NCI-H2107 (cell line): Measurements from ENCODE around the gene BDP1.
"Not testable (repeated sequence)": the region's sequence is repeated elsewhere in the genome, so short reads cannot be mapped to it uniquely, and the experiment has no call there.

Experiments used
- DNase-seq: peaks from one replicate; lab custom pipeline; 2025; lab: John Stamatoyannopoulos, UW

The BDP1 gene

GRCh38 chr5:71471193-71471592 is 15.7 kb downstream of the BDP1 start:
- no peak for DNase-seq

GRCh38 chr5:71475788-71476384 is 20.4 kb downstream of the BDP1 start:
- no peak for DNase-seq

DNA sequence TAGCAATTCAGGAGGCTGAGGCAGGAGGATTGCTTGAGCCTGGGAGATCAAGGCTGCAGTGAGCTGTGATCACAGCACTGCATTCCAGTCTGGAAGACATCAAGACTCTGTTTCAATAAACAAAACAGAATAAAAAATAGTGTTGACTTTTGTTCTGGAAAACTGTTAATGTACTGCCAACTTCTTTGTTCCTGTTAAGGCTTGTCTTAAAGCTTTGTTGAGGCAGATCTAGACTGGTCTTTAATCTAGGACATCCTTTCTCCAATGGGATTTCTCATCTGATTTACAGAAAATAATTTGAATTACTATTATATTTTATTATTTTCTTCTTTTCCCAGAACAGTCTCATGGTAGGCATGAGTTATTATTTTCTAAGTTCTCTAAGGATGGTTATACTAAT is 26.0 kb downstream of the BDP1 start:
- no peak for DNase-seq

GRCh38 chr5:71482132-71482531 is 26.7 kb downstream of the BDP1 start:
- no peak for DNase-seq

DNA sequence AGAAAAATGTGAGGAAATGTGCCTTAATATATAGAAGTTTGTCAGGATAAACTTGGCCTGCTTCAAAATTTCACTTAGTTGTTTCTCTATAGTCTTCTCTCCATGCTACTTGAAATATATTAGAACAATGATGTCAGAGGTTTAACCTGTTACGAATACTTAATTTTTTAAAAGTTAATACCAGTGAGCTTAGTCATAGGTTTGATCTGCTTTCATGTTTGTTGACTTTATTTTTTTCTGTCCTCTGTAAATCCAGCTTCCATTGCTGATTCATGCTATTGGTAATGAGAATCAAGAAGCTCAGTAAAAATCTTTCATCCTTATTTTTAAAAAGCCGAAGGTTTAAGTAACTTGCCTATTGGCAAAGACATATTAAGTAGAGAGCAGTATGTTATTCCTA is 27.9 kb downstream of the BDP1 start:
- no peak for DNase-seq

DNA sequence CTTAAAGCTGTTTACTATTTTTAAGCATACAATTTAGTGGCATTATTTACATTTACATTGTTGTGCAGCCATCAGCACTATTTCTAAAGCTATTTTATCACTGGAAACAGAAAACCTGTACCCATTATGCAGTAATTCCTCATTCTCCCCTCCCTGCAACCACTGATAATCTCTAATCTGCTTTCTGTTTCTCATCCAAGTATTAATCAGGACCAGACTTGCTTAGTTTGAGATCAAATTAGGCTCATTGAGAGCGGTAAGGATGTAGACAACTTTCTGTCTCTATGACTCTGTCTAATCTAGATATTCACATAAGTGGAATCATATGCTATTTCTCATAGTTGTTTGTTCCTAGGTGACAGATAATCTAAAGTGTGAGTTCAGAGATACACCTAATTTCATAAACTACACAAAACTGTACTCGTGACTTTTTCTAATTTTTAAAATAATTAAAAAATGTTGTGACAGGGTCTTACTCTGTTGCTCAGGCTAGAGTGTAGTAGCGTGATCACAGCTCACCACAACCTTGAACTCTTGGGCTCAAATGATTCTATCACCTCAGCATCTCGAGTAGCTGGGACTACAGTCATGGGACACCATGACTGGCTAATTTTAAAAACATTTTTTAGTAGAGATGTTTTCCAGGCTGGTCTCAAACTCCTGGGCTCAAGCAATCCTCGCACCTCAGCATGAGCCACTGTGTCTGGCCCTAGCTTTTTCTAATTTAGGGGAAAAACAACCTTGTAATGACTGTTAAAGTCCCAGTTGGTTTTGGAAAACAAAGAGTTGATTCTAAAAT is 37.6 kb downstream of the BDP1 start:
- DNase-seq = no peak

DNA sequence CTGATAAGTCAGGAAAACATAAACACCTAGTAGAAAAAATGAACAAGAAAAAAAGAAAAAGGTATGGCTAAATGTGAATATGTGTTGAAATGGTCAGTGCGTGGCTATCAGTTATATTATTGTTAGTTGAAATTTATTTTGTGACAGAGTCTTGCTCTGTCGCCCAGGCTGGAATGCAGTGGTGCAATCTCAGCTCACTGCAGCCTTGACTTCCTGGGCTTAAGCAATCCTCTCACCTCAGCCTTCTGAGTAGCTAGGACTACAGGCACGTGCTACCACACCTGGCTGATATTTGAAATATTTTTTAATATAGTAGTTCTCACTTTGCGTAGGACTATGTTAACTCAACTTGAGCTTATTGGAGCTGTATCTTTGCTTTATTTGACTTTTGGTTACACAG is 38.8 kb downstream of the BDP1 start:
- not testable (repeated sequence) for DNase-seq

GRCh38 chr5:71498756-71499155 is 43.3 kb downstream of the BDP1 start:
- DNase-seq = not testable (repeated sequence)

GRCh38 chr5:71503536-71503935 is 48.1 kb downstream of the BDP1 start:
- no peak for DNase-seq

DNA sequence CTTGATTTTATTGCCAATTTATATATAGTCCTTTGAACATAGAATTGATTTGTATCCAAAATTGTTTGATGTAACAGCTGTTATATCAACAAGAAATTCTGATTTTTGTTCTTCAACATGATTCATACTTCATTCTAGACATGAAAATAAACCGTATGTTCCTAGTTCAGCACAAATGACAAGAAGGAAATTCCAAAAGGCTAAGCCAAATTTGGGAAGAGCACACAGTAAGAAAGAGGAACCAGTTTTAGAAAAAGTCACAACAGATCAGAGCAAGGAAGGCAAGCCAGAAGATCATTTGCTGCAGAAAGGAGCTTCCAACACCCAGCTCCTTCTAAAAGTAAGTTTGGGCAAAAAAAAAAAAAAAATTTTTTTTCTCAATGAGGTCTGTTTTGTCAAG is 66.7 kb downstream of the BDP1 start:
- no peak for DNase-seq

DNA sequence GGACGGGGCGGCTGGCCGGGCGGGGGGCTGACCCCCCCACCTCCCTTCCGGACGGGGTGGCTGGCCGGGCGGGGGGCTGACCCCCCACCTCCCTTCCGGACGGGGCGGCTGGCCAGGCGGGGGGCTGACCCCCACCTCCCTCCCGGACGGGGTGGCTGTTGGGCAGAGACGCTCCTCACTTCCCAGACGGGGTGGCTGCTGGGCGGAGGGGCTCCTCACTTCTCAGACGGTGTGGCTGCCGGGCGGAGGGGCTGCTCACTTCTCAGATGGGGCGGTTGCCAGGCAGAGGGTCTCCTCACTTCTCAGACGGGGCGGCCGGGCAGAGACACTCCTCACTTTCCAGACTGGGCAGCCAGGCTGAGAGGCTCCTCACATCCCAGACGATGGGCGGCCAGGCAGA is 70.2 kb downstream of the BDP1 start:
- DNase-seq = not testable (repeated sequence)

GRCh38 chr5:71528206-71528605 is 72.8 kb downstream of the BDP1 start:
- DNase-seq = no peak

- DNase-seq = no peak
Measured at GRCh38 chr5:71529682-71530081, 74.2 kb downstream of the BDP1 start.

GRCh38 chr5:71533142-71533541 is 77.7 kb downstream of the BDP1 start:
- DNase-seq = no peak

DNA sequence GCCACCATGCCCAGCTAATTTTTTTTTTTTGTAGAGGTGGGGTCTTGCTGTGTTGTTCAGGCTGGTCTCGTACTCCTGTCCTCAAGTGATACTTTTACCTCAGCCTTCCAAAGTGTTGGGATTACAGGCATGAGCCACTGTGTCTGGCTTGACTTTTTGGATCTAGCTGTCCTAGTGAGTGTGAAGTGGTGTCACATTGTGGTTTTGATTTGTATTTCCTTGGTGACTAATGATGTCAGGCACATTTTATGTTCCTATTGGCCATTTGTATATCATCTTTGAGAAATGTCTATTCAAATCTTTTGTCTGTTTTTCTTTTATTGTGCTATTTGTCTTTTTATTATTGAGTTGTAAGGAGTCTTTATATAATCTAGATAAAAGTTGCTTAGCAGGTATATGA is 78.2 kb downstream of the BDP1 start:
- DNase-seq = no peak

DNA sequence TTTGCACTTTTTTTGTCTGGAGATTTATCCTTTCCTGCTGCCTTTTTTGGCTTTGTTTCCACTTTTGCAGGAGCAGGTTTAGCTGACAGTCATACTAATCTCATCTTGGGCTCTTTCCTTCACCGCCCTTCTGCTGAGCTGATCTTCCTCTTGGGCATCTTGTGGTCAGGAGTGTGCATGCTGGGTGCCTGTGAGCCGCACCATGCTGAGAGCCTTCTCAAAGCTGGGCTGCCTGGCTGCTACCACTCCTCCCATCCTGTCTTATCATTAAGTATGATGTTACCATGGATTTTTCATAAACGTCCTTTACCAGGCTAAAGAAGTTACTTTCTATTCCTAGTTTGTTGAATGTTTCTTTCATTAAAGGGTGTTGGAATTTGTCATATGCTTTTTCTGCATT is 82.2 kb downstream of the BDP1 start:
- DNase-seq = no peak

DNA sequence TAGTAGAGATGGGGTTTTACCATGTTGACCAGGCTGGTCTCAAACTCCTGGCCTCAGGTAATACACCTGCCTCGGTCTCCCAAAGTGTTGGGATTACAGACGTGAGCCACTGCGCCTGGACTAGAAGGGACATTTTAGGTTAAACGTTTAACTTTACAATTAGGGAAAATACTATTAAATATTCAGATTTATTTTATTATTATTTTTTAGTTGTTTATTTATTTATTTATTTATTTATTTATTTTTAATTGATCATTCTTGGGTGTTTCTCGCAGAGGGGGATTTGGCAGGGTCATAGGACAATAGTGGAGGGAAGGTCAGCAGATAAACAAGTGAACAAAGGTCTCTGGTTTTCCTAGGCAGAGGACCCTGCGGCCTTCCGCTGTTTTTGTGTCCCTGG is 95.4 kb downstream of the BDP1 start:
- not testable (repeated sequence) for DNase-seq

DNA sequence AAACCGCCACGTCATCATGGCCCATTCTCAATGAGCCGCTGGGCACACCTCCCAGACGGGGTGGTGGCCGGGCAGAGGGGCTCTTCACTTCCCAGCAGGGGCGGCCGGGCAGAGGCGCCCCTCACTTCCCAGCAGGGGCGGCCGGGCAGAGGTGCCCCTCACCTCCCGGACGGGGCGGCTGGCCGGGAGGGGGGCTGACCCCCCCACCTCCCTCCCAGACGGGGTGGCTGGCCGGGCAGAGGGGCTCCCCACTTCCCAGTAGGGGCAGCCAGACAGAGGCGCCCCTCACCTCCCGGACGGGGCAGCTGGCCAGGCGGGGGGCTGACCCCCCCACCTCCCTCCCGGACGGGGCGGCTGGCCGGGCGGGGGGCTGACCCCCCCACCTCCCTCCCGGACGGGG is 96.1 kb downstream of the BDP1 start:
- not testable (repeated sequence) for DNase-seq

DNA sequence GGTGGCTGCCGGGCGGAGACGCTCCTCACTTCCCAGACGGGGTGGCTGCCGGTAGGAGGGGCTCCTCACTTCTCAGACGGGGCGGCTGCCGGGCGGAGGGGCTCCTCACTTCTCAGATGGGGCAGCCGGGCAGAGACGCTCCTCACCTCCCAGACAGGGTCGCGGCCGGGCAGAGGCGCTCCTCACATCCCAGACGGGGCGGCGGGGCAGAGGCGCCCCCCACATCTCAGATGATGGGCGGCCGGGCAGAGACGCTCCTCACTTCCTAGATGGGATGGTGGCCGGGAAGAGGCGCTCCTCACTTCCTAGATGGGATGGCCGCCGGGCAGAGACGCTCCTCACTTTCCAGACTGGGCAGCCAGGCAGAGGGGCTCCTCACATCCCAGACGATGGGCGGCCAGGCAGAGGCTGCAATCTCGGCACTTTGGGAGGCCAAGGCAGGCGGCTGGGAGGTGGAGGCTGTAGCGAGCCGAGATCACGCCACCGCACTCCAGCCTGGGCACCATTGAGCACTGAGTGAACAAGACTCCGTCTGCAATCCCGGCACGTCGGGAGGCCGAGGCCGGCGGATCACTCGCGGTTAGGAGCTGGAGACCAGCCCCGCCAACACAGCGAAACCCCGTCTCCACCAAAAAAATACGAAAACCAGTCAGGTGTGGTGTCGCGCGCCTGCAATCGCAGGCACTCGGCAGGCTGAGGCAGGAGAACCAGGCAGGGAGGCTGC is 96.7 kb downstream of the BDP1 start:
- DNase-seq = not testable (repeated sequence)

DNA sequence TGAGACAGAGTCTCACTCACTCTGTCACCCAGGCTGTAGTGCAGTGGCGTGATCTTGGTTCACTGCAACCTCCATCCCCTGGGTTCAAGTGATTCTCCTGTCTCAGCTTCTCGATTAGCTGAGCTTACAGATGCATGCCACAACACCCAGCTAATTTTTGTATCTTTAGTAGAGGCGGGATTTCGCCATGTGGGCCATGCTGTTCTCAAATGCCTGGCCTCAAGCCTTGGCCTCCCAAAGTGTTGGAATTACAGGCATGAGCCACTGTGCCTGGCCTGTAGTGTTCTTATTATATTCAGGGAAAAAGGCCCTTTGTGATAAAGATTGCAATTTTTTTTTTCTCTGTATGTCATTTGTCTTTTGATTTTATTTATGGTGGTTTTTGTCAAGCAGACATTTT is 107.7 kb downstream of the BDP1 start:
- DNase-seq = no peak

DNA sequence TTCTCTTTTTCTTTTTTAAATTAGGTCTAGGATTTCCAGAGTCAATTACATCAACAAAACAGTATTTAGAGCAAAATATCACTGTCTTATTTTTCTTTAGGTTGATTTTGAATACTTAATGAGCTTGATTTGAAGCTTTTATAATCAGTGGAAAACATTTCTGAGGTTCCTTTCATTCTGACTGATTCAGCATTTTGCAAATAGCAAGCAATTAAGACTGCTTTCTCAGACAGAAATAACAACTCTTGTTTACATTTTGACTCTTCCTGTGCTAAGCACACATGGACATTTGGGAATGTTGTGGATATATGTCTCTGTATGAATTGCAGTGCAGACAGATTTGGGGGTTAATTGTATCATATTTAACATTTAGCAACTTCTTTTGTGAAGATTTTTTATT is 109.4 kb downstream of the BDP1 start:
- no peak for DNase-seq

DNA sequence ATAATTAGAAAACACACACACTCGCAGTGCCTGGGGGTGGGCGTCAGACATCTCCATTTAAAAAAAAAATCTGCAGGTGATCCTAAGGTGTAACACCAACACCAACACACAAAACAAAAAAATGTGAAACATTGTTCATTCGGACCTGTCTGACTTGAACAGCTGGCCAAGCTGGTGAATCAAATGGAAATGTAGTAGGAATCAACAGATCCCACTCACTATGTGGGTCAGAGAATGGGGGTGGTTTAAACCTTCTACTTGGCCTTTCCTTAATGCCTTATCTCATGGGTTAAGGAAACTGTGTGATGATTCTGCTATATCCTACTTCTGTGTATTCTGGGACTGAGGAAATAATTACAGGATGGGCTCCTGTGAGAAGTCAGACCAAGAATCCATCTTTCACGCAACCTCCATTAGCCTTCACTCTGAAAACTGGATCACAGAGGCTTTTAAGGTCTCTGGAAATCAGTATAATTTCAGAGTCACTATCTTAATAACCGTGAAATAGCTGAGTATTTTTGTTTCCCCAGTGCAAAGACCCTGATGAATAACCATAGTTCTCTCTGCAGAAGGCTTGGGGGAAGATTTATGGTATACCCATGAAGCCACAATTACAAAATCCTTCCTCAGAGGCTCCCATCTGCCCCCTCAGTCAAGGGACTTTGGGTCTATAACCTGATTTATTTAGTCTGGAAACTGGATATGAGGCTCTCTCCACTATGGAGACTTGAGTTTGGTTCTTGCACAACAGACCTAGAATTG is 114.5 kb downstream of the BDP1 start:
- no peak for DNase-seq
